IPS-15b (cell line): Measurements from ENCODE around the gene ARMC12.
"Not testable (repeated sequence)": the region's sequence is repeated elsewhere in the genome, so short reads cannot be mapped to it uniquely, and the experiment has no call there.

ENCODE experiments used
- H3K27me3 ChIP-seq: one replicate; pipeline ENCODE4 v1.6.1; 2013; ENCODE audit warnings: low read length; ENCODE audit not compliant: control insufficient read depth, insufficient read depth
- H3K36me3 ChIP-seq: one replicate; pipeline ENCODE4 v1.6.1; 2013; ENCODE audit warnings: low read length; ENCODE audit not compliant: control insufficient read depth, insufficient read depth
- H3K4me1 ChIP-seq: one replicate; pipeline ENCODE4 v1.6.1; 2013; ENCODE audit warnings: mild to moderate bottlenecking, low read length; ENCODE audit not compliant: control insufficient read depth, insufficient read depth
- H3K4me3 ChIP-seq: one replicate; pipeline ENCODE4 v1.5.1; 2013; ENCODE audit warnings: low read depth, low read length
- H3K9ac ChIP-seq: one replicate; pipeline ENCODE4 v1.6.1; 2013; ENCODE audit warnings: low read depth, mild to moderate bottlenecking, low read length
- H3K9me3 ChIP-seq: one replicate; pipeline ENCODE4 v1.6.1; 2013; ENCODE audit warnings: mild to moderate bottlenecking, low read length; ENCODE audit not compliant: control insufficient read depth, insufficient read depth

ARMC12 gene, protein sequence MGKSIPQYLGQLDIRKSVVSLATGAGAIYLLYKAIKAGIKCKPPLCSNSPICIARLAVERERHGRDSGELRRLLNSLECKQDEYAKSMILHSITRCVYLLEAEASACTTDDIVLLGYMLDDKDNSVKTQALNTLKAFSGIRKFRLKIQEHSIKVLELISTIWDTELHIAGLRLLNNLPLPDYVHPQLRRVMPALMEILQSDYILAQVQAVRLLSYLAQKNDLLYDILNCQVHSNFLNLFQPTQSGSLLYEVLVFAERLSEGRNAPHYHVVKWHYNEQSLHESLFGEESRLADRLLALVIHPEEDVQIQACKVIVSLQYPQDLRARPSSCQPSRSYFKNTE

DNA sequence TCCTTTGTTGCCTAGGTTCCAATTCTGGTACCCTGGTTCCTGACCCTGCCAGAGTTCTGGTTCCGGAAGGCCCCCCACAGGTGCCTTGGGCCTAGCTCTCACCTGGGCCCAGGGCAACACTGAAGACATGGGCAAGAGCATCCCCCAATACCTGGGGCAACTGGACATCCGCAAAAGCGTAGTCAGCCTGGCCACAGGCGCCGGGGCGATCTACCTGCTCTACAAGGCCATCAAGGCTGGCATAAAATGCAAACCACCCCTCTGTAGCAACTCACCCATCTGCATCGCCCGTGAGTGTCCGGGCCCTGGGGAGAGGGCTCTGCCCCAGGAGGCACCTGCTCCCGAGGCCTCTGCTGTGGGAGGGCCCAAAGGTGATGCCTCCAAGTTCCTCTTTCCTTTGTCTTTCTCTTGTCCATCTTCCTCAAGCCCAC is at the start of gene ARMC12:
Gene ARMC12, plus strand, starts transcription at position 51 of the 431 bp plus-strand sequence. Its CDS starts 77 bp downstream, at position 128.
- Histone ChIP-seq H3K9me3 (no peaks in the 10 kb centered on the region), H3K27me3 (no peaks in the 10 kb centered on the region), H3K4me1 (peaks cover 33% of the 10 kb centered on the region), H3K4me3 (no peak within 1 kb of the TSS), H3K9ac (no peak within 1 kb of the TSS), H3K36me3 (no peaks in the 10 kb centered on the region)

DNA sequence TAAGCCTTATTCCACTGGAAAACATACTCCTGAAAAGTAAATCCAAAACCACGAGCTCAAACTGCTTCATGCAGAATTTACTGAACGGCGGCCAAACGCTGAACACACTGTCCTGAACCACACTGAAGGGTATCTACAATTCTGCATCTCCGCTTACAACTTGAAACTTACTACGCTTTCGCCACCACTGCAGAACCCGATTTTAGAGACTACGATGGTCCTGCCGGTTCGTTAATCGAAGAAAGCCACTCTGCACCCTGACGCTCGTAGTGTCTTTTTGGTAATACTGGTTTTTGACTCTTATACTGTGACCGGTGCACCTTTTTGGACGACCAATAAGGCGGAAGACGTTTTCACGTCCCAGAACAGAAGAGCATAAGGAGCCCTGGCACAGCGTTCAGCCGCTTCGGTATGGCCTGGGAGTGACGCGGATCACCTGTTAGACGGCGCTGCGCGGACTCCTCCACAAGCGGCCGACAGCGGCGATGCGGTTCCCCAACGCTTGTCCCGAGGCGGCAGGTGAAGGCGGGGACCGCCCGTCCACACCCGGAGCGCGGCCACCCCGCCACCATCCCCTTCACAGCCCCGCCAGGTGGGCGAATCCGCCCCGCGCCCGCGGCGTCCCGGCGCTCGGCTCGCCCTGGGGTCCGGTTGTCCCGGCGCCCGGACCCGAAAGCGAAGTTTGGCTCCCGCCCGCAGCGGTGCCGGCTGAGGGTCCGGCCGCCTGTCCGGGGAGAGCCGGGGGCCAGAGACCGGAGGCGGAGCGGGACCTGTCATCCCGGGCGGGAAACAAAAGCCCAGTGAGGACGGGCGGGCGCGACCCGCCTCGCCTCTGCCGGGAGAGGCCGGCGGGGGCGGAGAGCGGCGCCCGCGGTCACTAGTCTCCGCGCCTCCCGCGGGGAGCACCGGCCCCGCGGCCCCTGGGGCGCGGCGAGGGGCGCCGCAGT is 48.9 kb upstream of the ARMC12 start:
- peaks cover 9% of the 10 kb centered on the region for H3K4me1 ChIP-seq
- H3K27me3 ChIP-seq = peaks cover 7% of the 10 kb centered on the region
- H3K36me3 ChIP-seq = no peaks in the 10 kb centered on the region
- H3K9ac ChIP-seq = no peak overlapping the region
- no peaks in the 10 kb centered on the region for H3K9me3 ChIP-seq
- peak overlapping the region; percentile 69 for H3K4me3 ChIP-seq

DNA sequence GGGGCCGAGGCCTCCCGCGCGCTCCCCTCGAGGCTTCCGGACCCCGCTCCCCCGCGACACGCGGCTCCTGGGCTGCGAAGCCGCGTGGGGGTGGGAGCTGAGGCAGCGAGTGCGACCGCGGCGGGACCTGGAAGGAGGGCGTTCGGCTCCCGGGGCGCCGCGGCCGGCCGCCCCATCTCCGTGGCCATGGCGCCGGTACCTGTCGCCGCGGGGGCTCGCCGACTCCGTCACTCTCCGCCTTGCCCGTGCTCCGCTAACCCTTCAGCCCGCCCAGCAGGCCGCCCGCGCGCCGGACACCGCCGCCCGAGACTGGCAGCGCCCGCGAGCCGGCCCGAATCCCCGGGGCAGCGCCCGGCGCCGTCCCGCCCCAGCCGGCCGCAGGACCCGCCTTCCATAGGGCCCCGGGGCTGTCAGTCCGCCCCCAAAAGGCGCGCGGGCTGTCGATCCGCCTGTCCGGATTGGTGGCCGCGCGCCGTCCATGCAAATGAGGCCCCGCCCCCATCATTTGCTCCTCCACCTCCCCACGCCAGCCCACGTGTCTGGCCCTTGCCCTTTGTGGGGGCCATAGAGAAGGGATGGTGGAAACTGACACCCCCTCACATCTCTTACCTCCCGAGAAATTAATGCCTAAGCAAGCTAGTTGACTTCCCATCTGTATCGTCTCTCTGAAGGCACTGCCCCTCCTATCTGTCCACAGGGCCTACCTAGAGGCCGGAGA is 48.1 kb upstream of the ARMC12 start, which contains the start of gene FKBP5:
Gene FKBP5, minus strand, starts transcription at position 311 of the 718 bp plus-strand sequence. CDS start 46,091 bp downstream, outside the sequence.
- Histone ChIP-seq H3K9ac (peak within 1 kb of the TSS; percentile 12), H3K9me3 (no peaks in the 10 kb centered on the region), H3K4me1 (peaks cover 9% of the 10 kb centered on the region), H3K4me3 (peak within 1 kb of the TSS; percentile 69), H3K36me3 (no peaks in the 10 kb centered on the region), H3K27me3 (peaks cover 7% of the 10 kb centered on the region)

DNA sequence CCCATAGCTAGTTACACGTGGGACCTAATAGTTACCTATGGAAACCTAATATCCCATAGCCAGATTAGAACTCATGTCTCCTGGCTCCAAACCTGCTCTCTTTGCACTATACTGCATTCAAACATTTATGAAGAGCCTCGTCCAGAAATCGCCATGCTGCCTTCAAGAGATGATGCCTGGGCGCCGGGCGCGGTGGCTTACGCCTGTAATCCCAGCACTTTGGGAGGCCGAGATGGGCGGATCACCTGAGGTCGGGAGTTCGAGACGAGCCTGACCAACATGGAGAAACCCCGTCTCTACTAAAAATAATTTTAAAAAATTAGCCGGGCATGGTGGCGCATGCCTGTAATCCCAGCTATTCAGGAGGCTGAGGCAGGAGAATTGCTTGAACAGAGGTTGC is 46.8 kb upstream of the ARMC12 start:
- not testable (repeated sequence) for H3K27me3 ChIP-seq, H3K4me3 ChIP-seq, H3K9me3 ChIP-seq, H3K4me1 ChIP-seq, H3K9ac ChIP-seq, H3K36me3 ChIP-seq

DNA sequence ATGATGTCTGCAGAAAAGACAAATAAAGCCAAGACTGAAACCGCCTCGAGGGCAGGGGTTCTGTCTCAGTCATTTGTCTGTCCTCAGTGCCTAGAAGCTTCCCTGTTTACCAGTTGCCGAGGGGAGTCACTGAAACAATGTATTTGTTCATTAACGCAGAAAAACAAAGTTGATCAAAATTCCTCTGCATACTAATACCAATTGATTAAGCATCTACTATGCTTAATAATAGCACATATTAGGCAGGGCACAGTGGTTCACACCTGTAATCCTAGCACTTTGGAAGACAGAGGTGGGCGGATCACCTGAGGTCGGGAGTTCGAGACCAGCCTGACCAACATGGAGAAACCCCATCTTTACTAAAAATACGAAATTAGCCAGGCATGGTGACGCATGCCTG is 46.3 kb upstream of the ARMC12 start:
- Histone ChIP-seq H3K27me3 (peaks cover 7% of the 10 kb centered on the region), H3K9ac (no peak overlapping the region), H3K4me3 (no peak overlapping the region), H3K9me3 (no peaks in the 10 kb centered on the region), H3K4me1 (peaks cover 9% of the 10 kb centered on the region), H3K36me3 (no peaks in the 10 kb centered on the region)

DNA sequence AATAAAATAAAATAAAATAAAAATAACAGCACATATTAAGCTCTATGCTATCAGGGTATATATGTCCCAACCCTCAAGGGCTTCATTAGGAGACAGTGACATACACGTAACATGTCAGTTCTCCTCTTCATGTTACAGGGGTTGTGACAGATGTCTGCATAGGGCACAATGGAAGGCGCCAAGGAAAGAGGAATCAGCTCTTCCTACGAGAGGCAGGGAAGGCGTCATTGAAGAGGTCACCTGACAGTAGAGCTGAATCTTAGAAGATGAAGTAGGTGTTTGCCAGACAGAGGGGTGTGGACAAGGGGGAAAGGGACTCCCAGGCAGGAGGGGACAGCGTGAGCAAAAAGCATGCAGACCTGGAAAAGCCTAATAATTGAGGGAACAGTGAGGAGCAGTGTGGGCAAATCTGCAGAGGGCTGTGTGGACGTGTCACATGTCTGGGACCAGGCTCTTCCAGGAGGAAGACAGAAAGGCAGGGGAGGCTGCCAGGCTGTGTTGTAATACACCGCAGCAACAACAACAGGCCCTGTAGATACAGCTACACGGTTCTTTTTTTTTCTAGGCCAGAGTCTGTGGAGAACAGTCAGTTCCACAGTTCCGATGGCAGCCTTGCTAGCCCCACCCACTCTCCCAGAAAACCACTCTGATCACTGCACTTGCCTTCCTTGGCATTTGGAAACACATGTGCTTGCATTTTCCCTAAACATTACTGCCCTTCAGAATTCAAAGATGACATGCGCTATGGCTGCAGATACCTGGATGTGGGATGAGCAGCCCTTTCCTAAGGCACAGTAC is 45.6 kb upstream of the ARMC12 start:
- no peak overlapping the region for H3K4me3 ChIP-seq
- peaks cover 7% of the 10 kb centered on the region for H3K27me3 ChIP-seq
- peaks cover 9% of the 10 kb centered on the region for H3K4me1 ChIP-seq
- H3K9ac ChIP-seq = no peak overlapping the region
- H3K36me3 ChIP-seq = no peaks in the 10 kb centered on the region
- no peaks in the 10 kb centered on the region for H3K9me3 ChIP-seq

DNA sequence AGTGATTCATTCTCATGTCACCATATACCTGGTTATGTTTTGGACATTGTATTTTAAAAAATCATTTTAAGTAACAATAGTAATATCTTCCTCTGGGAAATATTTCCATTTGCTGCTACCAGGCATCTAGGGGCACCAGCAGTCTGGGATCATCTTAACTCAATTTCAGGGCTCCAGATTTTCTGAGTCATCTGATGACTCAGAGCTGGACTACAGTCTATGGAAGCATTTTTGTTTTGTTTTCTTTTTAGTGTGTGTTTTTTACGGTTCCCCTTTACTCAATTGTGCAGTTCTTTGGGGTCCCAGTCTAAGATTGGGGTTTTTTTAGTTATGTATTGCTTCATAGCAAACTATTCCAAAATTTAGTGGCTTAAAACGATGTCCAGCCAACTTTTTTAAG is 42.4 kb upstream of the ARMC12 start:
- Histone ChIP-seq H3K27me3 (no peaks in the 10 kb centered on the region), H3K9me3 (no peaks in the 10 kb centered on the region), H3K9ac (no peak overlapping the region), H3K4me3 (no peak overlapping the region), H3K4me1 (no peaks in the 10 kb centered on the region), H3K36me3 (no peaks in the 10 kb centered on the region)

DNA sequence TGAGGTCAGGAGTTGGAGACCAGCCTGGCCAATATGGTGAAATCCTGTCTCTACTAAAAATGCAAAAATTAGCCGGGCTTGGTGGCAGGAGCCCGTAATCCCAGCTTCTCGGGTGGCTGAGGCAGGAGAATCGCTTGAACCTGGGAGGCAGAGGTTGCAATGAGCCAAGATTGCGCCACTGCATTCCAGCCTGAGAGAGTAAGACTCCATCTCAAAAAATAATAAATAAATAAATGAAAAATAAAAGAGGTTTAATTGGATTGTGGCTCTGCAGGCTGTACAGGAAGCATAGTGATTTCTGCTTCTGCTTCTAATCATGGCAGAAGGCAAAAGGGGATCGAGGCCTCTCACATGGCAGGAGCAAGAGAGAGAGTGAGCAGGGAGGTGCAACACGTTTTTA is 38.4 kb upstream of the ARMC12 start:
- not testable (repeated sequence) for H3K27me3 ChIP-seq, H3K9ac ChIP-seq, H3K36me3 ChIP-seq, H3K9me3 ChIP-seq, H3K4me1 ChIP-seq, H3K4me3 ChIP-seq

DNA sequence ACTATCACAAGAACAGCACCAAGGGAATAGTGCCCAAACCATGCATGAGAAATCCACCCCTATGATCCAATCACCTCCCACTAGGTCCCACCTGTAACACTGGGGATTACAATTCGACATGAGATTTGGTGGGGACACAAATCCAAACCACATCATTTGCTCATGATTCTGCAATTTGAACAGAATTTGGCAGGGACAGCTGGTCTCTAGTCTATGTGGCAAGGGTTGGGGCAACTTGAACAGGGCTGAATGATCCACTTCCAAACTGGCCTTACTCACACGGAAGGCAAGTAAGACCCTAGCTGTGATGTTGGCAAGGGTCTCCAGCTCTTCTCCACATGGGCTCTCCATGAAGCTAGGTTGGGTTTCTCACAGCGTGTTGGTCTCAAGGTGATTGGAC is 38.0 kb upstream of the ARMC12 start:
- Histone ChIP-seq H3K27me3 (no peaks in the 10 kb centered on the region), H3K4me1 (no peaks in the 10 kb centered on the region), H3K9me3 (no peaks in the 10 kb centered on the region), H3K9ac (no peak overlapping the region), H3K4me3 (no peak overlapping the region), H3K36me3 (no peaks in the 10 kb centered on the region)

DNA sequence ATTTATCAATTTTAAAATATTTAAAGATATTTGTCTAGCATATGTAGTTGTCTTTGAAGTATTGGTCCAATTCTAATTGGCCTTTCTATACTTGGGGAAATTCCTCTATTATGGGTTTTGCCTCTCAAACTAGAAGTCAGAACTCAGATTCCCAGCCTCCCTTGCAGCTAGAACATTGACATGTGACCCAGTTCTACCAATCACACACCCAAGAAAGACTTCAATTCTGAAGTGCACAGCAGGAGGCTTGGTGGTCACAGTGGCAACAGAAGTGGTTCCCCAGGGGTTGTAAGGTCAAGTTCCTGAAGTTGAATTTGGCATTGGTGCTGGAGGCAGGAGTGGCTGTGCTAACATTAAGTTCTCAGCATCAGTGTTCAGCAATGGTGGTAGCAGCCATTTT is 33.3 kb upstream of the ARMC12 start:
- H3K4me3 ChIP-seq = no peak overlapping the region
- no peaks in the 10 kb centered on the region for H3K4me1 ChIP-seq
- H3K9ac ChIP-seq = no peak overlapping the region
- H3K36me3 ChIP-seq = no peaks in the 10 kb centered on the region
- no peaks in the 10 kb centered on the region for H3K27me3 ChIP-seq
- no peaks in the 10 kb centered on the region for H3K9me3 ChIP-seq

DNA sequence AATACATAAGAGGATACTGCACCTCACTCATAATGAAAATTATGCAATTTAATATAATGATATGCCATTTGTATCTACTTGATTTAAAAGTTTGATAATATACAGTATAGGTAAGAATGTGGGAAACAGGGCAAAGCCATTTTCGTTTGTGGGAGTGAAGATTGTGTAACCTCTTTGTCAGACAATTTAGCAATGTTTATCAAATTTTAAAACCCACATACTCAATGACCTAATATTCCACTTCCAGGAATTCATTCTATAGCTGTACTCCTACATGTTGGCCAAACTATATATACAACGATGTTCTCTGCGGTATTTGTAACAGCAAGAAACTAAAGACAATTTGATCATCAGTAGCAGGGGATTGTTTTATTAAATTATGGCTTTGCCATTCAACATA is 30.4 kb upstream of the ARMC12 start:
- Histone ChIP-seq H3K4me1 (no peaks in the 10 kb centered on the region), H3K4me3 (no peak overlapping the region), H3K36me3 (no peaks in the 10 kb centered on the region), H3K27me3 (no peaks in the 10 kb centered on the region), H3K9ac (no peak overlapping the region), H3K9me3 (no peaks in the 10 kb centered on the region)
